HepG2 (cell line): ENCODE measurements around the gene POU1F1. TPM values are rescaled to one million over a fixed set of nuclear protein-coding genes. Genes with fewer than 3 reads are reported as not detected.
"Not testable (repeated sequence)": the region's sequence is repeated elsewhere in the genome, so short reads cannot be mapped to it uniquely, and the experiment has no call there.

Experiments
- ATAC-seq: fragments of 200-7000 bp; cut with Tn5 transposase; 3 replicates; pipeline ENCODE4 v1.9.1; 2020; ENCODE audit warnings: mild to moderate bottlenecking, moderate library complexity
- BruUV-seq: library from RNA; stranded (reverse); fragments of 400-500 nt; replicated peaks from 2 replicates; lab custom pipeline; 2021; lab: Mats Ljungman, UMichigan
- CTCF ChIA-PET: fragments of 300-600 bp; formaldehyde crosslinking; extraction: SDS; loops from one replicate; lab custom pipeline; 2021; ENCODE audit warnings: low total read pairs, inconsistent platforms, low intra/inter-chr PET ratio; lab: Yijun Ruan, JAX
- POLR2A ChIA-PET: fragments of 350-600 bp; sonication (Branson Sonifier 250); formaldehyde crosslinking; loops from one replicate; lab custom pipeline; 2020; ENCODE audit warnings: antibody characterized with exemption, inconsistent platforms; lab: Yijun Ruan, JAX
- DNase-seq: peaks from one replicate; pipeline ENCODE4 v3.0.0-alpha.2; 2015; ENCODE audit warnings: low spot score
- FAIRE-seq: peaks from 3 replicates; lab custom pipeline; 2011; peaks lifted over from hg19 to GRCh38; lab: Jason Lieb, UNC
- H2AFZ ChIP-seq: one replicate; pipeline ENCODE4 v1.6.1; 2011; ENCODE audit warnings: low read length, inconsistent platforms
- H3K27ac ChIP-seq: fragments of 300-600 bp; 3 replicates; pipeline ENCODE4 v1.8.0; 2011; ENCODE audit warnings: mixed run types, mild to moderate bottlenecking, mixed read lengths, low read length, inconsistent platforms; ENCODE audit not compliant: insufficient read depth; ENCODE audit errors: extremely low read length
- H3K27me3 ChIP-seq, 2 experiments: fragments of 200-600 bp in 1 of 2; 2 replicates in 1 of 2; 3 replicates in 1 of 2; pipeline versions ENCODE4 v1.6.0 to v1.8.0; 2011; ENCODE audit warnings: low read length in 2 of 2, mild to moderate bottlenecking in 2 of 2, moderate library complexity in 2 of 2, inconsistent platforms in 1 of 2; ENCODE audit not compliant: insufficient read depth in 2 of 2, control insufficient read depth in 1 of 2
- H3K36me3 ChIP-seq, 2 experiments: fragments of 200-600 bp in 1 of 2; replicated peaks in 1 of 2; 2 replicates in 1 of 2; 3 replicates in 1 of 2; pipeline versions ENCODE4 v1.5.1 to v1.8.0; 2011; ENCODE audit warnings: low read length in 2 of 2, inconsistent platforms in 1 of 2; ENCODE audit not compliant: insufficient read depth in 2 of 2, control insufficient read depth in 1 of 2
- H3K4me1 ChIP-seq: 2 replicates; pipeline ENCODE4 v1.5.1; 2012; ENCODE audit warnings: low read length, inconsistent platforms; ENCODE audit not compliant: insufficient read depth
- H3K4me2 ChIP-seq: 2 replicates; pipeline ENCODE4 v1.6.0; 2011; ENCODE audit warnings: low read depth, low read length, inconsistent platforms
- H3K4me3 ChIP-seq, 3 experiments: fragments of 200-600 bp in 1 of 3; sonication (generic), shearing (Covaris generic) in 1 of 3; replicated peaks in 1 of 3; 2 replicates each; pipeline ENCODE4 v1.5.1; 2011 to 2016; ENCODE audit warnings: low read length in 3 of 3, inconsistent platforms in 2 of 3, low read depth in 2 of 3, mild to moderate bottlenecking in 2 of 3, control low read depth in 1 of 3, mixed read lengths in 1 of 3; ENCODE audit not compliant: insufficient read depth in 1 of 3
- H3K79me2 ChIP-seq: one replicate; pipeline ENCODE4 v1.6.1; 2011; ENCODE audit warnings: low read length, inconsistent platforms; ENCODE audit not compliant: insufficient read depth
- H3K9ac ChIP-seq: 2 replicates; pipeline ENCODE4 v1.6.0; 2011; ENCODE audit warnings: mild to moderate bottlenecking, low read depth, low read length, inconsistent platforms; ENCODE audit not compliant: insufficient read depth
- H3K9me3 ChIP-seq: 2 replicates; pipeline ENCODE4 v1.5.1; 2012; ENCODE audit warnings: mild to moderate bottlenecking, low read length
- H4K20me1 ChIP-seq: 2 replicates; pipeline ENCODE4 v1.6.0; 2011; ENCODE audit warnings: inconsistent platforms, mild to moderate bottlenecking, low read length, moderate library complexity; ENCODE audit not compliant: insufficient read depth
- AHDC1 ChIP-seq: sonication (generic); formaldehyde crosslinking; IDR thresholded peaks from 2 replicates; pipeline ENCODE4 v1.5.1; 2020; ENCODE audit warnings: mild to moderate bottlenecking, missing genetic modification reagents, borderline replicate concordance
- PHF21A ChIP-seq: sonication (generic); formaldehyde crosslinking; IDR thresholded peaks from 2 replicates; pipeline ENCODE4 v1.5.0; 2020; ENCODE audit warnings: mild to moderate bottlenecking, missing genetic modification reagents
- RAD21 ChIP-seq: fragments of 450-650 bp; formaldehyde crosslinking; IDR thresholded peaks from 2 replicates; pipeline ENCODE4 v1.5.0; 2020; ENCODE audit warnings: mild to moderate bottlenecking
- SRSF4 ChIP-seq: fragments of 200-400 bp; formaldehyde crosslinking; IDR thresholded peaks from one replicate; pipeline ENCODE4 v1.6.1; 2018; ENCODE audit warnings: mild to moderate bottlenecking, low read depth, low read length, moderate library complexity; ENCODE audit not compliant: poor library complexity, severe bottlenecking
- TBP ChIP-seq: sonication (generic); formaldehyde crosslinking; IDR thresholded peaks from 2 replicates; pipeline ENCODE4 v1.5.0; 2020; ENCODE audit warnings: missing genetic modification reagents
- TSC22D2 ChIP-seq: sonication (generic); formaldehyde crosslinking; IDR thresholded peaks from 2 replicates; pipeline ENCODE4 v1.5.1; 2020; ENCODE audit warnings: missing genetic modification reagents, mild to moderate bottlenecking, borderline replicate concordance
- ZNF274 ChIP-seq: sonication (generic); formaldehyde crosslinking; IDR thresholded peaks from 2 replicates; pipeline ENCODE4 v1.5.1; 2020; ENCODE audit warnings: mild to moderate bottlenecking, missing genetic modification reagents
- ZNF333 ChIP-seq: sonication (generic); formaldehyde crosslinking; IDR thresholded peaks from 2 replicates; pipeline ENCODE4 v1.4.0; 2020; ENCODE audit warnings: mild to moderate bottlenecking, missing genetic modification reagents, borderline replicate concordance
- ZNF580 ChIP-seq: IDR thresholded peaks from 2 replicates; pipeline ENCODE4 v1.6.1; 2016; ENCODE audit warnings: low read depth, borderline replicate concordance
- ZXDC ChIP-seq: sonication (generic); formaldehyde crosslinking; IDR thresholded peaks from 2 replicates; pipeline ENCODE4 v1.5.0; 2020; ENCODE audit warnings: mild to moderate bottlenecking, missing genetic modification reagents
- WGBS: methylation state at CpG from one replicate; pipeline ENCODE4 v1.1.6; 2017; ENCODE audit warnings: low lambda C conversion rate; 5-methylcytosine and 5-hydroxymethylcytosine counted together
- in situ Hi-C: cut with HindIII; loops from 2 replicates; pipeline ENCODE4 v1.10.0; 2017; ENCODE audit warnings: low pct_unique_long_range_greater_than_20kb; ENCODE audit not compliant: extremely low pct_ligation_motif_present
- intact Hi-C: fragments of 100-400 bp; cut with micrococcal nuclease; formaldehyde crosslinking; loops from one replicate; pipeline ENCODE4 v1.10.0; 2022; ENCODE audit not compliant: unreplicated experiment
- polyA plus RNA-seq, 8 experiments: library from polyadenylated mRNA; depleted of rRNA in 3 of 8; stranded (reverse) in 7 of 8; unstranded in 1 of 8; fragments of >200 nt; fragmentation: Illumina TruSeq in 4 of 8; extraction: Trizol in 4 of 8; gene quantifications; 2 replicates each; pipeline versions ENCODE4 v1.2.1 to v1.2.3, GENCODE V29; 2011 to 2016; ENCODE audit warnings: low read depth in 4 of 8, missing spikeins in 1 of 8, mixed read lengths in 1 of 8; ENCODE audit not compliant: insufficient read depth in 1 of 8
- total RNA-seq, 5 experiments: library from RNA; depleted of rRNA; stranded (reverse); fragments of >200 nt; fragmentation: Illumina TruSeq; extraction: Trizol; gene quantifications; 2 replicates each; pipeline ENCODE4 v1.2.3, GENCODE V29; 2016; ENCODE audit warnings: low read depth in 1 of 5

Gene POU1F1
- total and polyA plus RNA-seq, 2 of the 13 experiments (the other 11 are each of a cell fraction or from before 2014, with no cell fraction given): not detected

- DNase-seq (no peak), FAIRE-seq (no peak), ATAC-seq (no peak)
- H3K36me3 ChIP-seq: no peaks in the 10 kb centered on the region
- H3K27ac ChIP-seq: no peak overlapping the region
- no peaks in the 10 kb centered on the region for H3K9me3 ChIP-seq
- no peak for TF ChIP-seq TBP (CRISPR knock-in tag)
- TF ChIP-seq TSC22D2 (CRISPR knock-in tag): no peak
- no peak for TF ChIP-seq RAD21 (CRISPR knock-in tag)
- no peak for TF ChIP-seq ZNF580
- TF ChIP-seq PHF21A: no peak
- no peak for TF ChIP-seq SRSF4
- TF ChIP-seq ZNF333 (CRISPR knock-in tag): no peak
- TF ChIP-seq ZNF274 (CRISPR knock-in tag): no peak
- TF ChIP-seq ZXDC (CRISPR knock-in tag): no peak
- no peak for TF ChIP-seq AHDC1 (CRISPR knock-in tag)
- BruUV-seq: no TSS peak
- no peak overlapping the region for H3K9ac ChIP-seq
- H3K4me2 ChIP-seq: no peak overlapping the region
- ChIA-PET POLR2A (no interaction called here), CTCF (no interaction called here)
- H3K4me1 ChIP-seq: no peaks in the 10 kb centered on the region
- no peaks in the 10 kb centered on the region for H3K79me2 ChIP-seq
- intact Hi-C loops: no loop called here
- no peaks in the 10 kb centered on the region for H4K20me1 ChIP-seq
- no peaks in the 10 kb centered on the region; a peak in 1 of 5 replicates for H3K27me3 ChIP-seq
- no peak overlapping the region for H3K4me3 ChIP-seq
- no peak overlapping the region for H2AFZ ChIP-seq
- WGBS: 22% methylated on average over 3 of the region's 3 CpGs
- in situ Hi-C loops: loop anchor here (25.0 kb wide), 1 partner anchor 707 kb away; no protein-coding TSS in a partner anchor
Measured at GRCh38 chr3:87305517-87305916, 29.1 kb upstream of the POU1F1 start.

GRCh38 chr3:87305031-87305430, 28.6 kb upstream of the POU1F1 start:
- H3K4me1 ChIP-seq, CTCF ChIA-PET, H4K20me1 ChIP-seq, DNase-seq, H3K9me3 ChIP-seq, H3K79me2 ChIP-seq, H3K9ac ChIP-seq, POLR2A ChIA-PET, H3K27ac ChIP-seq, H3K27me3 ChIP-seq, BruUV-seq, H3K36me3 ChIP-seq, H2AFZ ChIP-seq, ATAC-seq, FAIRE-seq, H3K4me2 ChIP-seq, intact Hi-C loops, H3K4me3 ChIP-seq: not testable (repeated sequence)
- in situ Hi-C loops: loop anchor here (25.0 kb wide), 1 partner anchor 707 kb away; no protein-coding TSS in a partner anchor
- 4% methylated on average over 1 of the region's 1 CpG for WGBS
